SK-N-SH treated with all-trans-retinoic acid at 6 μM for 48 hours (cell line): Measurements from ENCODE around the gene DNAH8.

Source experiments
- ATAC-seq: fragments of 200-7000 bp; cut with Tn5 transposase; 3 replicates; pipeline ENCODE4 v1.9.1; 2020; ENCODE audit warnings: mild to moderate bottlenecking, moderate library complexity
- ARNTL ChIP-seq: fragments of 450-650 bp; formaldehyde crosslinking; IDR thresholded peaks from 2 replicates; pipeline ENCODE4 v1.5.0; 2020; ENCODE audit warnings: low read depth, mild to moderate bottlenecking, moderate library complexity, borderline replicate concordance
- CSDC2 ChIP-seq: fragments of 250-450 bp; sonication (Bioruptor Pico); IDR thresholded peaks from 2 replicates; pipeline ENCODE4 v1.5.0; 2020; ENCODE audit warnings: mild to moderate bottlenecking, moderate library complexity
- CSRNP3 ChIP-seq: fragments of 250-450 bp; sonication (Bioruptor Pico); IDR thresholded peaks from 2 replicates; pipeline ENCODE4 v1.5.1; 2021; ENCODE audit warnings: mild to moderate bottlenecking, moderate library complexity
- ESRRG ChIP-seq: fragments of 250-450 bp; sonication (Bioruptor Pico); IDR thresholded peaks from 2 replicates; pipeline ENCODE4 v1.6.1; 2021; ENCODE audit warnings: mild to moderate bottlenecking
- ISL1 ChIP-seq: fragments of 250-450 bp; sonication (Bioruptor Pico); IDR thresholded peaks from 2 replicates; pipeline ENCODE4 v2.1.2; 2022; ENCODE audit warnings: mild to moderate bottlenecking, moderate library complexity
- OSR1 ChIP-seq: fragments of 250-450 bp; sonication (Bioruptor Pico); IDR thresholded peaks from 2 replicates; pipeline ENCODE4 v1.8.0; 2022; ENCODE audit warnings: moderate library complexity, mild to moderate bottlenecking, inconsistent platforms
- PATZ1 ChIP-seq: fragments of 250-450 bp; sonication (Bioruptor Pico); IDR thresholded peaks from 2 replicates; pipeline ENCODE4 v1.8.0; 2020; ENCODE audit warnings: mild to moderate bottlenecking, moderate library complexity, borderline replicate concordance
- PPARA ChIP-seq: fragments of 250-450 bp; sonication (Bioruptor Pico); IDR thresholded peaks from 2 replicates; pipeline ENCODE4 v1.5.0; 2020; ENCODE audit warnings: mild to moderate bottlenecking, borderline replicate concordance
- RARB ChIP-seq: fragments of 250-450 bp; sonication (Bioruptor Pico); IDR thresholded peaks from 2 replicates; pipeline ENCODE4 v1.8.0; 2021; ENCODE audit warnings: mild to moderate bottlenecking, moderate library complexity
- SNAI2 ChIP-seq: fragments of 250-450 bp; sonication (Bioruptor Pico); IDR thresholded peaks from 2 replicates; pipeline ENCODE4 v1.5.0; 2020; ENCODE audit warnings: mild to moderate bottlenecking, moderate library complexity
- TCF4 ChIP-seq: fragments of 250-450 bp; sonication (Bioruptor Pico); IDR thresholded peaks from 2 replicates; pipeline ENCODE4 v1.8.0; 2021; ENCODE audit warnings: mild to moderate bottlenecking, moderate library complexity, borderline replicate concordance
- TOX ChIP-seq: fragments of 250-450 bp; sonication (Bioruptor Pico); IDR thresholded peaks from 2 replicates; pipeline ENCODE4 v1.8.0; 2021; ENCODE audit warnings: mild to moderate bottlenecking, moderate library complexity, borderline replicate concordance
- ZC3H10 ChIP-seq: fragments of 250-450 bp; sonication (Bioruptor Pico); IDR thresholded peaks from 2 replicates; pipeline ENCODE4 v1.5.1; 2021; ENCODE audit warnings: mild to moderate bottlenecking, moderate library complexity
- ZFP30 ChIP-seq: fragments of 450-650 bp; formaldehyde crosslinking; IDR thresholded peaks from 2 replicates; pipeline ENCODE4 v1.5.0; 2022; ENCODE audit warnings: mild to moderate bottlenecking, moderate library complexity
- ZNF565 ChIP-seq: fragments of 450-650 bp; formaldehyde crosslinking; conservative IDR thresholded peaks from 2 replicates; pipeline ENCODE4 v1.5.0; 2020; ENCODE audit warnings: low read depth, mild to moderate bottlenecking, moderate library complexity
- ZNF70 ChIP-seq: fragments of 450-650 bp; formaldehyde crosslinking; IDR thresholded peaks from 2 replicates; pipeline ENCODE4 v1.5.0; 2020; ENCODE audit warnings: mild to moderate bottlenecking, moderate library complexity
- ZNF8 ChIP-seq: fragments of 450-650 bp; formaldehyde crosslinking; IDR thresholded peaks from 2 replicates; pipeline ENCODE4 v1.5.0; 2020; ENCODE audit warnings: mild to moderate bottlenecking, moderate library complexity
- TF ChIP-seq, protein P1 (sequence below): fragments of 250-450 bp; sonication (Bioruptor Pico); IDR thresholded peaks from 2 replicates; pipeline ENCODE4 v1.8.0; 2021; ENCODE audit warnings: low read depth, mild to moderate bottlenecking, moderate library complexity, borderline replicate concordance
- TF ChIP-seq, protein P2 (sequence below): fragments of 250-450 bp; sonication (Bioruptor Pico); IDR thresholded peaks from 2 replicates; pipeline ENCODE4 v1.5.1; 2020; ENCODE audit warnings: low read depth, mild to moderate bottlenecking, moderate library complexity
- TF ChIP-seq, protein P3 (sequence below): fragments of 250-450 bp; sonication (Bioruptor Pico); IDR thresholded peaks from 2 replicates; pipeline ENCODE4 v1.5.0; 2020; ENCODE audit warnings: mild to moderate bottlenecking, moderate library complexity

Gene DNAH8

GRCh38 chr6:39018103-39018502, 303.0 kb downstream of the DNAH8 start:
- no peak for TF ChIP-seq ARNTL (CRISPR knock-in tag)
- no peak for TF ChIP-seq SNAI2
- no peak for TF ChIP-seq OSR1 (CRISPR knock-in tag)
- TF ChIP-seq ISL1: no peak
- no peak for TF ChIP-seq ZNF8 (CRISPR knock-in tag)
- TF ChIP-seq, protein P1, sequence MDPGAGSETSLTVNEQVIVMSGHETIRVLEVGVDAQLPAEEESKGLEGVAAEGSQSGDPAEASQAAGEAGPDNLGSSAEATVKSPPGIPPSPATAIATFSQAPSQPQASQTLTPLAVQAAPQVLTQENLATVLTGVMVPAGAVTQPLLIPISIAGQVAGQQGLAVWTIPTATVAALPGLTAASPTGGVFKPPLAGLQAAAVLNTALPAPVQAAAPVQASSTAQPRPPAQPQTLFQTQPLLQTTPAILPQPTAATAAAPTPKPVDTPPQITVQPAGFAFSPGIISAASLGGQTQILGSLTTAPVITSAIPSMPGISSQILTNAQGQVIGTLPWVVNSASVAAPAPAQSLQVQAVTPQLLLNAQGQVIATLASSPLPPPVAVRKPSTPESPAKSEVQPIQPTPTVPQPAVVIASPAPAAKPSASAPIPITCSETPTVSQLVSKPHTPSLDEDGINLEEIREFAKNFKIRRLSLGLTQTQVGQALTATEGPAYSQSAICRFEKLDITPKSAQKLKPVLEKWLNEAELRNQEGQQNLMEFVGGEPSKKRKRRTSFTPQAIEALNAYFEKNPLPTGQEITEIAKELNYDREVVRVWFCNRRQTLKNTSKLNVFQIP (CRISPR knock-in tag): no peak
- TF ChIP-seq TCF4 (CRISPR knock-in tag): no peak
- no peak for TF ChIP-seq CSRNP3 (CRISPR knock-in tag)
- no peak for TF ChIP-seq ZNF70
- TF ChIP-seq TOX (CRISPR knock-in tag): no peak
- no peak for TF ChIP-seq ZC3H10
- TF ChIP-seq ESRRG: no peak
- TF ChIP-seq, protein P2, sequence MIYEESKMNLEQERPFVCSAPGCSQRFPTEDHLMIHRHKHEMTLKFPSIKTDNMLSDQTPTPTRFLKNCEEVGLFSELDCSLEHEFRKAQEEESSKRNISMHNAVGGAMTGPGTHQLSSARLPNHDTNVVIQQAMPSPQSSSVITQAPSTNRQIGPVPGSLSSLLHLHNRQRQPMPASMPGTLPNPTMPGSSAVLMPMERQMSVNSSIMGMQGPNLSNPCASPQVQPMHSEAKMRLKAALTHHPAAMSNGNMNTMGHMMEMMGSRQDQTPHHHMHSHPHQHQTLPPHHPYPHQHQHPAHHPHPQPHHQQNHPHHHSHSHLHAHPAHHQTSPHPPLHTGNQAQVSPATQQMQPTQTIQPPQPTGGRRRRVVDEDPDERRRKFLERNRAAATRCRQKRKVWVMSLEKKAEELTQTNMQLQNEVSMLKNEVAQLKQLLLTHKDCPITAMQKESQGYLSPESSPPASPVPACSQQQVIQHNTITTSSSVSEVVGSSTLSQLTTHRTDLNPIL (CRISPR knock-in tag): no peak
- TF ChIP-seq PATZ1 (CRISPR knock-in tag): no peak
- no peak for TF ChIP-seq PPARA
- no peak for ATAC-seq

GRCh38 chr6:39020136-39020535, 305.0 kb downstream of the DNAH8 start:
- TF ChIP-seq SNAI2 (no peak), RARB (no peak), ESRRG (no peak), PATZ1 (CRISPR knock-in tag) (no peak), CSDC2 (CRISPR knock-in tag) (no peak), ZFP30 (CRISPR knock-in tag) (no peak), ZNF565 (CRISPR knock-in tag) (no peak), ZNF8 (CRISPR knock-in tag) (no peak), CSRNP3 (CRISPR knock-in tag) (no peak), ZNF70 (no peak), TCF4 (CRISPR knock-in tag) (no peak)
- TF ChIP-seq, protein P3, sequence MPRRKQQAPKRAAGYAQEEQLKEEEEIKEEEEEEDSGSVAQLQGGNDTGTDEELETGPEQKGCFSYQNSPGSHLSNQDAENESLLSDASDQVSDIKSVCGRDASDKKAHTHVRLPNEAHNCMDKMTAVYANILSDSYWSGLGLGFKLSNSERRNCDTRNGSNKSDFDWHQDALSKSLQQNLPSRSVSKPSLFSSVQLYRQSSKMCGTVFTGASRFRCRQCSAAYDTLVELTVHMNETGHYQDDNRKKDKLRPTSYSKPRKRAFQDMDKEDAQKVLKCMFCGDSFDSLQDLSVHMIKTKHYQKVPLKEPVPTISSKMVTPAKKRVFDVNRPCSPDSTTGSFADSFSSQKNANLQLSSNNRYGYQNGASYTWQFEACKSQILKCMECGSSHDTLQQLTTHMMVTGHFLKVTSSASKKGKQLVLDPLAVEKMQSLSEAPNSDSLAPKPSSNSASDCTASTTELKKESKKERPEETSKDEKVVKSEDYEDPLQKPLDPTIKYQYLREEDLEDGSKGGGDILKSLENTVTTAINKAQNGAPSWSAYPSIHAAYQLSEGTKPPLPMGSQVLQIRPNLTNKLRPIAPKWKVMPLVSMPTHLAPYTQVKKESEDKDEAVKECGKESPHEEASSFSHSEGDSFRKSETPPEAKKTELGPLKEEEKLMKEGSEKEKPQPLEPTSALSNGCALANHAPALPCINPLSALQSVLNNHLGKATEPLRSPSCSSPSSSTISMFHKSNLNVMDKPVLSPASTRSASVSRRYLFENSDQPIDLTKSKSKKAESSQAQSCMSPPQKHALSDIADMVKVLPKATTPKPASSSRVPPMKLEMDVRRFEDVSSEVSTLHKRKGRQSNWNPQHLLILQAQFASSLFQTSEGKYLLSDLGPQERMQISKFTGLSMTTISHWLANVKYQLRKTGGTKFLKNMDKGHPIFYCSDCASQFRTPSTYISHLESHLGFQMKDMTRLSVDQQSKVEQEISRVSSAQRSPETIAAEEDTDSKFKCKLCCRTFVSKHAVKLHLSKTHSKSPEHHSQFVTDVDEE (CRISPR knock-in tag): no peak
- ATAC-seq: no peak
